ENCODE results near the gene PDP2. TPM values are rescaled to one million over a fixed set of nuclear protein-coding genes. Genes with fewer than 3 reads are reported as not detected.

The PDP2 gene
- total RNA-seq, 4 donors from 2014 or later: 17.9 to 48.2 (median 20.5) TPM

DNA sequence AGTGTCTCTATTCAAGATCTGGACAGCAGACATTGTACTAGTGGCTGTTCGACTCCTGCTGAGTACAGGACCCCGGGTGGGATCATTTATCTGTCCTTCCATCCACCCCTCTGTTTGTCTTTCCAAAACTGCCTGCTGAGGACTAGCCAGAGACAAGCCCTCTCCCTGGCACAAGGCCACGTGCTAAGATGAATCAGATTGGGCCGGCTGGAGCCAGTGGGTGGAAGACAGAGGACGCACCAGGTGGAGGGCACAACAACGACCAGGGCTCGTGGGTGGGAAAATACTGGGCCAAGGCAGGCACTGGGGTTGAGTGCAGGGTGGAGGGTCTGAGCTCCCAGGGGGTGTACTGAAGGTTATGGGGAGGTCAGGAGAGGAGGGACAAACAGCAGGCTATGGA, 37.5 kb upstream of the PDP2 start:
- ATAC-seq (ENCODE audit: low FRiP score) (no peak), DNase-seq (ENCODE audit: low spot score) (no peak)
- TF ChIP-seq, protein P1, sequence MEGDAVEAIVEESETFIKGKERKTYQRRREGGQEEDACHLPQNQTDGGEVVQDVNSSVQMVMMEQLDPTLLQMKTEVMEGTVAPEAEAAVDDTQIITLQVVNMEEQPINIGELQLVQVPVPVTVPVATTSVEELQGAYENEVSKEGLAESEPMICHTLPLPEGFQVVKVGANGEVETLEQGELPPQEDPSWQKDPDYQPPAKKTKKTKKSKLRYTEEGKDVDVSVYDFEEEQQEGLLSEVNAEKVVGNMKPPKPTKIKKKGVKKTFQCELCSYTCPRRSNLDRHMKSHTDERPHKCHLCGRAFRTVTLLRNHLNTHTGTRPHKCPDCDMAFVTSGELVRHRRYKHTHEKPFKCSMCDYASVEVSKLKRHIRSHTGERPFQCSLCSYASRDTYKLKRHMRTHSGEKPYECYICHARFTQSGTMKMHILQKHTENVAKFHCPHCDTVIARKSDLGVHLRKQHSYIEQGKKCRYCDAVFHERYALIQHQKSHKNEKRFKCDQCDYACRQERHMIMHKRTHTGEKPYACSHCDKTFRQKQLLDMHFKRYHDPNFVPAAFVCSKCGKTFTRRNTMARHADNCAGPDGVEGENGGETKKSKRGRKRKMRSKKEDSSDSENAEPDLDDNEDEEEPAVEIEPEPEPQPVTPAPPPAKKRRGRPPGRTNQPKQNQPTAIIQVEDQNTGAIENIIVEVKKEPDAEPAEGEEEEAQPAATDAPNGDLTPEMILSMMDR (IDR thresholded peaks at IDR 0.05): no peak

DNA sequence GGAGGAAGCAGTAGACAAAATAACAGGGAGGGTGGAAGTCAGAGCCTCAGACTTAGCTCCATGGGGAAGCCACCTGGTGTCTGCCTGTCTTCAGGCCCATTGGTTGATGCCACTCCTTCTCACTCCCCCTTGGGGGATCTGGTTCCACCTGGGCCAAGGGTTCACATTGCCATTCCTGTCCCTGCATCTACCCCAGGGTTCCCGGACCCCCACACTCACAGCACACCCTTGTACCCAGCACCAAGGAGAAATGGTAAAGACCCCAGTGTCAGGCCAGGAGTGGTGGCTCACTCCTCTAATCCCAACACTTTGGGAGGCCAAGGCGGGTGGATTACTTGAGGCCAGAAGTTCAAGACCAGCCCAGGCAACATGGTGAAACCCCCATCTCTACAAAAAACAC, 37.1 kb upstream of the PDP2 start:
- TF ChIP-seq, protein P1 (IDR thresholded peaks at IDR 0.05): no peak
- no peak for ATAC-seq (ENCODE audit: low FRiP score)
- DNase-seq (ENCODE audit: low spot score): no peak

DNA sequence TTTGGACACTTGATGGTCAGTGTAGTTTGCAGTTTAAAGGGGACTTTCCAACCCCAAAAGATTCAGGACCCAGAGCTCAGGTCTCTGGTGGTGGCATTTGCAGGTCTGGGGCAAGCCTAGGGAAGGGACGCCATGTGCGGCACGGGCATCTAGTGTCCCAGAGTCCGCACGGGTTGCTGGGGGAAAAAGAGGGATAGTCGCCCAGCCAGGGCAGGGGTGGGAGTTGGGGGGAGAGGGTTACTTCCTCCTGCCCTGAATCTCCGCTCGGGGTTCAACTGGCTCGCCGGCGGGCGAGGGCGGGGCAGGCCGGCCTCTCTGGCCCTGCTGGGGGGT, 36.3 kb upstream of the PDP2 start:
- TF ChIP-seq, protein P1 (IDR thresholded peaks at IDR 0.05): no peak
- DNase-seq (ENCODE audit: low spot score) (no peak), ATAC-seq (ENCODE audit: low FRiP score) (no peak)

DNA sequence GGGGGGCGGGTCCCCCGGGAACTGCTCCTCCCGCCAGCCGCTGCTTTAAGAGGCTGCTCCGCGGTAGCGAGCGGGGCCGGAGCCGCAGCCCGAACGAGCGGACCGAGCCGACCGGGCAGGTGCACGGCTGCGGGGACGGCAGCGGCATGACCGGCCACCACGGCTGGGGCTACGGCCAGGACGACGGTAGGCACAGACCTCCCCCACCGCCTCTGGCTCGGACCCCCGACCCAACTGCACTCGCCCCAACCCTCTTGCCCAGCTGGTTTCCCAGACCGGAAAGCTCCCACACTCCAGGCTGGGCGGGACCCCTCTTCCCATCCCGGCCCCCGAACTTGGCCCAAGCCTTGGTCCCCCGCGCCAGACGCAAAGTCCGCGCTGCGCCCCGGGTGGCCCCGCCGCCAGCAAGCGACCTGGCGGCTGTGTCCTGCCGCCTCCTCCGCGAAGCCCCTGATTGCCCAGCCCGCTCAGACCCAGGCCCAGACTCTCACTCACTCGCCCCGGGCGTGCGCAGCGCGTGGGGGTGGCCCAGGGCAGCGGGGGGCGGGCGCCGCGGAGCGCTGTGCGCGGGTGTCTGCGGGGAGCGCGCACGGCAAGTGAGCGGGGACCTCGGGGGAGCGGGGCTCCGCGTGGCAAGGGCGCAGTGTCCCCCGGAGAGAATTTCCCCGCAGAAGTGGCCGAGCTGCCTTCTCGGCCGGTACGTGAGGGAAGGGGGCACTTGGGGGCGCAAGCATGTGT, 35.8 kb upstream of the PDP2 start, which contains the start of gene CA7:
CA7 (plus strand) TSS at position 73 of the 738 bp plus-strand sequence; CDS start at position 147, 74 bp downstream.
- peak; percentile 44 for ATAC-seq (ENCODE audit: low FRiP score)
- TF ChIP-seq, protein P1 (IDR thresholded peaks at IDR 0.05): no peak
- DNase-seq (ENCODE audit: low spot score): no peak

DNA sequence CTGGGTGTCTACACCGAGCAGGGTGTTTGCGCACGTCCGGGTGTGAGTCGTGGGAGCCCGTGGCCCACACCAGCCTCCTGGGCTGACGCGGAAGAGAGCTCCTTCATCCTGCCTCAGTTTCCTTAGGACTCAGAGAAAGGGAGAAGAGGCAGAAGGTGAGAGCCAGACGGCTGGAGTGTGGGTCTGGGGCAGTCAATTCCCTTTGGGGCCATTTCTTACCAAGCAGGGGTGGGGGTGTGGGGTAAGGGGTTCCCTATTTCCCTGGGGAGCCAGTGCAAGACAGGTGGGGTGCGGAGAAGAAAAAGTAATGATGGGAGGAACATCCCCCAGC, 35.3 kb upstream of the PDP2 start:
- no peak for DNase-seq (ENCODE audit: low spot score)
- ATAC-seq (ENCODE audit: low FRiP score): no peak
- TF ChIP-seq, protein P1 (IDR thresholded peaks at IDR 0.05): no peak

DNA sequence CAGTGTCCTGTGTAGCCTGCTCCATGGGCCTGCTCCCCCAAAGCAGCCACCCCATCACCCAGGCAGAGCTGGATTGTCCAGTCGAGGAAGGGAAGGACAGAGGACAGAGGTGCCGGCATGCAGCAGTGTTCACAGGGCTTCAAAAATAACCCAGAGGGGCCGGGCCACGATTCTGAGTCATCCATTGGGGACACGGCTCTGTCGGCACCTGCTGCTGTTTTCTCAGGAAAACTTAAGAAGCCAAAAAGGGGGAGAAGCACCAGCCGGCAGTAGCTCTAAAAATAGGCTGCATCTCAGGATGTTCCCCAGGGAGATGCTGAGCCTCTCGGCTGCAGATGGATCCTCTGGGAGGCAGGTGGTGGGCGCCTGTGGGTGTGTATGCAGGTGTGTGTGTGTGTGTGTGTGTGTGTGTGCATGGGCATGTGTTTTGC, 34.5 kb upstream of the PDP2 start:
- no peak for DNase-seq (ENCODE audit: low spot score)
- ATAC-seq (ENCODE audit: low FRiP score): no peak
- TF ChIP-seq, protein P1 (IDR thresholded peaks at IDR 0.05): no peak

DNA sequence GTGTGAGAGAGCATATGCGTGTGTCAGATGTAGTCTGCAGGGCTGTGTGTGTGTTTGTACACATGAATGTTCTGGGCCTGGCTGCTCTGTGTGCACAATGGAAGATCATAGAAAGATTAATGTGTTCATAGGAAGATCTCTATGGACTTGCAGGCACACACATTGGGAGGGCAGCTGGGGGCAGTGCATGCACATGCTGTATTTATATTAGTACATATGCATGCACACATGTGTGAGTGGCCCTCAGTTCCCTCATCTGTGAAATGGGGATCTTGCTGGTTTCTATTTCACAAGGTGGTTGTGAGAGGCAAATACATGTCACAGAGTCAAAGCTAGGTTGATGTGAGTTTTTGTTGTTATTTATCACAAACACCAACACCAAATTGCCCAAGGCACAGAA, 34.0 kb upstream of the PDP2 start:
- no peak for DNase-seq (ENCODE audit: low spot score)
- no peak for ATAC-seq (ENCODE audit: low FRiP score)
- TF ChIP-seq, protein P1 (IDR thresholded peaks at IDR 0.05): no peak

Measured in omental fat pad (tissue), 4 donors.